NCI-H1930 (cell line): ENCODE measurements around the gene SCN7A.
"Not testable (repeated sequence)": the region's sequence is repeated elsewhere in the genome, so short reads cannot be mapped to it uniquely, and the experiment has no call there.

Experiments used
- DNase-seq, 2 experiments: peaks; one replicate each; lab custom pipeline; 2025; lab: John Stamatoyannopoulos, UW

SCN7A gene

DNA sequence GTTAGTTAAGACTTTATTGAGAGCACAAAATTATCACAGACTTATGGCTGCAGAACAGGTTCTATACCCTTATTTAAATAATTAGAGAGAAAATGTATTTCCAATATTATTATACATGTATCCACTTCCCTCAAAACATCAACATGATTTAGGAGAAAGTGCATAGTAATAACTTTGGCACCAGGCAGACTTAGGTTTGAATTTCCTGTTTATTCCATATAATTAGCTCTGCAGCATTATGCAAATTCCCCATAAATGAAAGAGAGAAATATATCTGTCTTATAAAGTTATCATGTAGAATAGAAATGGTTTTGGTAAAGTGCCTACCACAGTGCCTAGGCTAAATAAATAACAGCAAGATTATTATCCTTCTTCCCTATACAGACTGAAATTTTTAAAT is 133.6 kb downstream of the SCN7A start:
- DNase-seq, result no peak

DNA sequence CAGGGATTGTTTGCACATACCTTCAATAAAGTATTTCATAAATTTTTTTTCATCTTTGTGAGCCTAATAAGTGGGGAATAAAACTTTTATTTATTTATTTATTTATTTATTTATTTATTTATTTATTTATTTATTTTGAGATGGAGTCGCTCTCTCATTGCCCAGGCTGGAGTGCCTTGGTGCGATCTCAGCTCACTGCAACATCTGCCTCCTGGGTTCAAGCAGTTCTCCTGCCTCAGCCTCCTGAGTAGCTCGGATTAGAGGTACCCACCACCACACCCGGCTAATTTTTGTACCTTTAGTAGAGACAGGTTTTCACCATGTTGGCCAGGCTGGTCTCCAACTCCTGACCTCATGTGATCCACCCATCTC is 136.1 kb downstream of the SCN7A start:
- DNase-seq, result not testable (repeated sequence)

DNA sequence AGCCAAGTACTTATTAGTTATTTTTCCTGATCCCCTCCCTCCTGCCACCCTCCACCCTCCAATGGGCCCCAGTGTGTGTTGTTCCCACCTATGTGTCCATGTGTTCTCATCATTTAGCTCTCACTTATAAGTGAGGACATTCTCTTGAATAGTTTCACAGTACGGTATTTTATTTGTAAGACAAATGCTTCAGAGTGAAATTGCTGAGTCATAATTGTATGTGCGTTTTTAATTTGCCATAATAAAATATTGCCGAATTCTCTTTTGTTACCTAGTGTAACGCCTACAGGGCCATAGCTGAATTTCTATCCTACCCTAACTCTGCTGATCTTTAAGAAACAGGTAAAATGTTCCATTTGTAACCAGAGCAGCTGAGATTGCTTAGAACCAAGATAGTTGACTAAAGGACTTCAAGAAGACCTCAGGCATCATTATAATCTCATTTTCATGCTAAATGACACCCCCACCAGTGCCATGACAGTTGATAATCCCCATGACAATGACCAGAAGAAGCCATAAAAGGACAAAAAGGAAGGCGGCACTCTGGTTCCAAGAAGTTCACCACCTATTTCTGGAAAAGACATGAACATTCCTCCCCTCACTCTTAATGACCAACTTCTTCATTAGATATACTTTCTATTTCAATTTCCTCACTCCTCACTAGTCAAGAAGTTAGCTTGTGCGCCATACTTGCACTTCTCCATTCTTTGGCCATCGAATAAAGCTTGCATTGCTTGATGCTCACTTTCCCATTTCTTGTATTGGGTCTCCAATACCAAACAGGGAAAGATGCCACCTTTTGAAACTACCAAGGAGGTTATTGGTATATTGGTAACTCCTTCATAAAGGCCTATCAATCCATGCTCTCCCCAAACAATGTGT is 136.7 kb downstream of the SCN7A start:
- DNase-seq, result no peak
